Ovary (tissue), 3 donors: ENCODE measurements around the gene SIN3A.
"Not testable (repeated sequence)": the region's sequence is repeated elsewhere in the genome, so short reads cannot be mapped to it uniquely, and the experiment has no call there.

Source experiments
- POLR2A ChIP-seq: fragments of 450-650 bp; IDR thresholded peaks from one replicate; pipeline ENCODE4 v1.6.1; 2017; ENCODE audit warnings: antibody characterized with exemption, mild to moderate bottlenecking, moderate library complexity
- TF ChIP-seq, protein P1 (sequence below), 3 donors: fragments of 450-650 bp in 2 of 3; fragments of 200-600 bp in 1 of 3; IDR thresholded peaks; one replicate each; pipeline versions ENCODE4 v1.5.1 to v1.8.0; 2016 to 2022; ENCODE audit warnings: antibody characterized with exemption in 3 of 3, mild to moderate bottlenecking in 1 of 3
- donor health status: DM: no; HTN: no; CAD: no.

DNA sequence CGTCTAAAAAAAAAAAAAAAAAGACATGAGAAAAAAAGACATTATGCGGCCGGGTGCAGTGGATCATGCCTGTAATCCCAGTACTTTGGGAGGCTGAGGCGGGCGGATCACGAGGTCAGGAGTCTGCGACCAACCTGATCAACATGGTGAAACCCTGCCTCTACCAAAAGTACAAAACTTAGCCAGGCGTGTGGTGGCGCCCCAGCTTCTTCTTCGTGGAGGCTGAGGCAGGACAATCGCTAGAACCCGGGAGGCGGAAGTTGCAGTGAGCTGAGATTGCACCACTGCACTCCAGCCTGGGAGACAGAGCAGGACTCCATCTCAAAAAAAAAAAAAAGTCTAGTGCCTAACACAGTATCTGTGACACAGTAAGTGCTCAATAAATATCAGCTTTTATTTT, 3.3 kb downstream of the SIN3A start:
- TF ChIP-seq, protein P1, sequence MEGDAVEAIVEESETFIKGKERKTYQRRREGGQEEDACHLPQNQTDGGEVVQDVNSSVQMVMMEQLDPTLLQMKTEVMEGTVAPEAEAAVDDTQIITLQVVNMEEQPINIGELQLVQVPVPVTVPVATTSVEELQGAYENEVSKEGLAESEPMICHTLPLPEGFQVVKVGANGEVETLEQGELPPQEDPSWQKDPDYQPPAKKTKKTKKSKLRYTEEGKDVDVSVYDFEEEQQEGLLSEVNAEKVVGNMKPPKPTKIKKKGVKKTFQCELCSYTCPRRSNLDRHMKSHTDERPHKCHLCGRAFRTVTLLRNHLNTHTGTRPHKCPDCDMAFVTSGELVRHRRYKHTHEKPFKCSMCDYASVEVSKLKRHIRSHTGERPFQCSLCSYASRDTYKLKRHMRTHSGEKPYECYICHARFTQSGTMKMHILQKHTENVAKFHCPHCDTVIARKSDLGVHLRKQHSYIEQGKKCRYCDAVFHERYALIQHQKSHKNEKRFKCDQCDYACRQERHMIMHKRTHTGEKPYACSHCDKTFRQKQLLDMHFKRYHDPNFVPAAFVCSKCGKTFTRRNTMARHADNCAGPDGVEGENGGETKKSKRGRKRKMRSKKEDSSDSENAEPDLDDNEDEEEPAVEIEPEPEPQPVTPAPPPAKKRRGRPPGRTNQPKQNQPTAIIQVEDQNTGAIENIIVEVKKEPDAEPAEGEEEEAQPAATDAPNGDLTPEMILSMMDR (IDR thresholded peaks at IDR 0.05) = not testable (repeated sequence)
- TF ChIP-seq POLR2A = not testable (repeated sequence)
